ENCODE results near the gene PDCL2.

DNA sequence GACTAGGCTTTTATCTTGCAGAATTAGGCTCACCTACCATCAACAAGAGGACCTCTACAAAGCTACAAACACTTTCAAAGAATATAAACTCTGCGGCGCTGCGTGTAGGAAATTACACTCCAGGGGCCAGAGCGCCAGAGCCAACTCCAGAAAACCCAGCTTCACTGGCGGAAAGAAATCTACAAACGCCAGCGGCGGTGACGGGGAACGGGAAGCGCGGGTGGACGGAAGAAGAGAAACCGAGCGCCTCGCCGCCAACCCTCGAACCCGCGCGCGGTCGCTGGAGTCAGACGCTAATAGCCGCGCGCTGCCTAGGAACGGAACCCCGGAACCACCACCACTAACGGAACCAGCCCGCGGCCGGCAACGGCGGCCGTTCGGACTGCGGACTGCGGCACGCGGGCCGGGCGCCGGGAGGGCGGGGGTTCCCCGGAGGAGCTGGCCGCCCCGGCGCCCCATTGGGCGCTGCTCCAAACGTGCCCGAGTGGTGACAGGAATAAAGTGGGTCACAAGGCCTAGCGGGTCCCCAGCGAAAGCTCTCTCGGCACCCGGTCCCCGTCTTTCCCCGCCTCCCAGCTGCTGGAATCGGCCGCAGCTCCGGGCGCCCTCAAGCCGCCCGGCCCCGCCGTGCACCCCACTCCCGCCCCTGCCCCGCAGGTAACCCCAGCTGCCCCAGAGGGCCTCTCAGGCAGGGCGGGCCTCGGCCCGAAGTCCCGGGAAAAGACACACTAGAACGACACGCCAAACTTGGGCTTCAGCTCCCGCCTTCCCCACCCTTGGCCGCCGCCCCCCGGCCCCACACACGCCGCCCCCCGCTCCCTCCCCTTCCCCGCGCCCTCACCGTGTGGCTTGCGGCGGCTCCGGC, 46.2 kb downstream of the PDCL2 start:
- TF ChIP-seq, protein P1, sequence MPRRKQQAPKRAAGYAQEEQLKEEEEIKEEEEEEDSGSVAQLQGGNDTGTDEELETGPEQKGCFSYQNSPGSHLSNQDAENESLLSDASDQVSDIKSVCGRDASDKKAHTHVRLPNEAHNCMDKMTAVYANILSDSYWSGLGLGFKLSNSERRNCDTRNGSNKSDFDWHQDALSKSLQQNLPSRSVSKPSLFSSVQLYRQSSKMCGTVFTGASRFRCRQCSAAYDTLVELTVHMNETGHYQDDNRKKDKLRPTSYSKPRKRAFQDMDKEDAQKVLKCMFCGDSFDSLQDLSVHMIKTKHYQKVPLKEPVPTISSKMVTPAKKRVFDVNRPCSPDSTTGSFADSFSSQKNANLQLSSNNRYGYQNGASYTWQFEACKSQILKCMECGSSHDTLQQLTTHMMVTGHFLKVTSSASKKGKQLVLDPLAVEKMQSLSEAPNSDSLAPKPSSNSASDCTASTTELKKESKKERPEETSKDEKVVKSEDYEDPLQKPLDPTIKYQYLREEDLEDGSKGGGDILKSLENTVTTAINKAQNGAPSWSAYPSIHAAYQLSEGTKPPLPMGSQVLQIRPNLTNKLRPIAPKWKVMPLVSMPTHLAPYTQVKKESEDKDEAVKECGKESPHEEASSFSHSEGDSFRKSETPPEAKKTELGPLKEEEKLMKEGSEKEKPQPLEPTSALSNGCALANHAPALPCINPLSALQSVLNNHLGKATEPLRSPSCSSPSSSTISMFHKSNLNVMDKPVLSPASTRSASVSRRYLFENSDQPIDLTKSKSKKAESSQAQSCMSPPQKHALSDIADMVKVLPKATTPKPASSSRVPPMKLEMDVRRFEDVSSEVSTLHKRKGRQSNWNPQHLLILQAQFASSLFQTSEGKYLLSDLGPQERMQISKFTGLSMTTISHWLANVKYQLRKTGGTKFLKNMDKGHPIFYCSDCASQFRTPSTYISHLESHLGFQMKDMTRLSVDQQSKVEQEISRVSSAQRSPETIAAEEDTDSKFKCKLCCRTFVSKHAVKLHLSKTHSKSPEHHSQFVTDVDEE (CRISPR knock-in tag; IDR thresholded peaks at IDR 0.05): no peak
- TF ChIP-seq PPARA (CRISPR knock-in tag; IDR thresholded peaks at IDR 0.05; ENCODE audit: borderline replicate concordance) (no peak), BACH2 (CRISPR knock-in tag; IDR thresholded peaks at IDR 0.05; ENCODE audit: borderline replicate concordance) (no peak), ZFP30 (CRISPR knock-in tag; IDR thresholded peaks at IDR 0.05) (no peak), ZNF565 (CRISPR knock-in tag; conservative IDR thresholded peaks at IDR 0.05; ENCODE audit: low read depth) (no peak), ZFP3 (CRISPR knock-in tag; IDR thresholded peaks at IDR 0.05) (no peak), ESRRG (CRISPR knock-in tag; IDR thresholded peaks at IDR 0.05) (no peak), TOX (CRISPR knock-in tag; IDR thresholded peaks at IDR 0.05; ENCODE audit: borderline replicate concordance) (no peak), ZNF8 (CRISPR knock-in tag; IDR thresholded peaks at IDR 0.05) (no peak), ARNTL (CRISPR knock-in tag; IDR thresholded peaks at IDR 0.05; ENCODE audit: borderline replicate concordance, low read depth) (no peak)
- TF ChIP-seq, protein P2, sequence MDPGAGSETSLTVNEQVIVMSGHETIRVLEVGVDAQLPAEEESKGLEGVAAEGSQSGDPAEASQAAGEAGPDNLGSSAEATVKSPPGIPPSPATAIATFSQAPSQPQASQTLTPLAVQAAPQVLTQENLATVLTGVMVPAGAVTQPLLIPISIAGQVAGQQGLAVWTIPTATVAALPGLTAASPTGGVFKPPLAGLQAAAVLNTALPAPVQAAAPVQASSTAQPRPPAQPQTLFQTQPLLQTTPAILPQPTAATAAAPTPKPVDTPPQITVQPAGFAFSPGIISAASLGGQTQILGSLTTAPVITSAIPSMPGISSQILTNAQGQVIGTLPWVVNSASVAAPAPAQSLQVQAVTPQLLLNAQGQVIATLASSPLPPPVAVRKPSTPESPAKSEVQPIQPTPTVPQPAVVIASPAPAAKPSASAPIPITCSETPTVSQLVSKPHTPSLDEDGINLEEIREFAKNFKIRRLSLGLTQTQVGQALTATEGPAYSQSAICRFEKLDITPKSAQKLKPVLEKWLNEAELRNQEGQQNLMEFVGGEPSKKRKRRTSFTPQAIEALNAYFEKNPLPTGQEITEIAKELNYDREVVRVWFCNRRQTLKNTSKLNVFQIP (CRISPR knock-in tag; IDR thresholded peaks at IDR 0.05; ENCODE audit: borderline replicate concordance, low read depth): no peak
- TF ChIP-seq, protein P3, sequence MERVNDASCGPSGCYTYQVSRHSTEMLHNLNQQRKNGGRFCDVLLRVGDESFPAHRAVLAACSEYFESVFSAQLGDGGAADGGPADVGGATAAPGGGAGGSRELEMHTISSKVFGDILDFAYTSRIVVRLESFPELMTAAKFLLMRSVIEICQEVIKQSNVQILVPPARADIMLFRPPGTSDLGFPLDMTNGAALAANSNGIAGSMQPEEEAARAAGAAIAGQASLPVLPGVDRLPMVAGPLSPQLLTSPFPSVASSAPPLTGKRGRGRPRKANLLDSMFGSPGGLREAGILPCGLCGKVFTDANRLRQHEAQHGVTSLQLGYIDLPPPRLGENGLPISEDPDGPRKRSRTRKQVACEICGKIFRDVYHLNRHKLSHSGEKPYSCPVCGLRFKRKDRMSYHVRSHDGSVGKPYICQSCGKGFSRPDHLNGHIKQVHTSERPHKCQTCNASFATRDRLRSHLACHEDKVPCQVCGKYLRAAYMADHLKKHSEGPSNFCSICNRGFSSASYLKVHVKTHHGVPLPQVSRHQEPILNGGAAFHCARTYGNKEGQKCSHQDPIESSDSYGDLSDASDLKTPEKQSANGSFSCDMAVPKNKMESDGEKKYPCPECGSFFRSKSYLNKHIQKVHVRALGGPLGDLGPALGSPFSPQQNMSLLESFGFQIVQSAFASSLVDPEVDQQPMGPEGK (CRISPR knock-in tag; IDR thresholded peaks at IDR 0.05; ENCODE audit: borderline replicate concordance): no peak

Data from SK-N-SH treated with all-trans-retinoic acid at 6 μM for 48 hours (cell line).